Keratinocyte (primary cell): ENCODE results near the gene MARCHF10.

Source experiments
- CTCF ChIP-seq, 3 experiments: IDR thresholded peaks in 1 of 3; conservative IDR thresholded peaks in 1 of 3; optimal IDR thresholded peaks in 1 of 3; 2 replicates in 2 of 3; 3 replicates in 1 of 3; pipeline versions ENCODE3 to v1.5.1; 2011; ENCODE audit warnings: low read length in 3 of 3, mild to moderate bottlenecking in 3 of 3, moderate library complexity in 2 of 3, control low read depth in 1 of 3, inconsistent platforms in 1 of 3; ENCODE audit not compliant: insufficient read depth in 2 of 3; ENCODE audit errors: extremely low read depth in 1 of 3
- EZH2 ChIP-seq: IDR thresholded peaks from one replicate; pipeline ENCODE4 v1.6.1; 2012; ENCODE audit warnings: inconsistent platforms, mild to moderate bottlenecking, low read length, moderate library complexity

DNA sequence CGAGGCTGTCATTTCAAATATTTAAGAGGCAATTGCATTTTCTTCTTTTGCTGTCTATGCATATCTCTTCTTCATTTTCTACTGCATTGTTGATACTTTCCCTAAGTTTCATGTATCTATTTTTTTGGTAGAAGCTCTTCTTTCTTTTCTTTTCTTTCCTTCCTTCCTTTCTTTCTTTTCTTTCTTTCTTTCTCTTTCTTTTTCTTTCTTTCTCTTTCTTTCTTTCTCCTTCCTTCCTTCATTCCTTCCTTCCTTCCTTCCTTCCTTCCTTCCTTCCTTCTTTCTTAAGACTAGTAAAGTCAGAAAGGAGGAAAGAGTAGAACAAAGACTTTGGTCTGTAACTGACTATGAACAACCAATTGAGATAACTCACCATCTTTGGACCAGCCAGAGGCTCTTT, 146.8 kb downstream of the MARCHF10 start:
- no peak for TF ChIP-seq CTCF (optimal IDR thresholded peaks at IDR 0.05 in 1 of 3, IDR thresholded peaks at IDR 0.05 in 1 of 3, conservative IDR thresholded peaks at IDR 0.05 in 1 of 3; ENCODE audit: extremely low read depth in 1 of 3, insufficient read depth in 2 of 3, low read length in 3 of 3)
- no peak for TF ChIP-seq EZH2
